IPS DF 6.9 (cell line): ENCODE results near the gene MBNL1.
"Not testable (repeated sequence)": the region's sequence is repeated elsewhere in the genome, so short reads cannot be mapped to it uniquely, and the experiment has no call there.

Experiments
- DNase-seq: peaks from one replicate; pipeline ENCODE4 v3.0.0-alpha.2; 2013; ENCODE audit warnings: low read depth, low spot score
- H3K27ac ChIP-seq: one replicate; pipeline ENCODE4 v1.5.1; 2013; ENCODE audit warnings: low read length, control low read depth
- H3K27me3 ChIP-seq: 2 replicates; pipeline ENCODE4 v1.6.1; 2013; ENCODE audit warnings: mild to moderate bottlenecking, low read length; ENCODE audit not compliant: control insufficient read depth, insufficient read depth
- H3K36me3 ChIP-seq: 2 replicates; pipeline ENCODE4 v1.6.1; 2013; ENCODE audit warnings: low read length; ENCODE audit not compliant: control insufficient read depth, insufficient read depth
- H3K4me1 ChIP-seq: 2 replicates; pipeline ENCODE4 v1.6.1; 2013; ENCODE audit warnings: low read length; ENCODE audit not compliant: control insufficient read depth, insufficient read depth
- H3K4me3 ChIP-seq: 2 replicates; pipeline ENCODE4 v1.5.1; 2013; ENCODE audit warnings: mild to moderate bottlenecking, low read length
- H3K9me3 ChIP-seq: 2 replicates; pipeline ENCODE4 v1.6.1; 2013; ENCODE audit warnings: low read length, inconsistent platforms; ENCODE audit not compliant: control insufficient read depth, insufficient read depth
- WGBS: extraction: QIAGEN DNeasy Blood & Tissue Kit; methylation state at CpG from one replicate; pipeline ENCODE4 v1.1.7; 2013; ENCODE audit warnings: mixed read lengths, missing lambda C conversion rate; ENCODE audit not compliant: insufficient read length, insufficient coverage; 5-methylcytosine and 5-hydroxymethylcytosine counted together

The MBNL1 gene

GRCh38 chr3:152331018-152331541 is 62.4 kb downstream of the MBNL1 start:
- H3K27ac ChIP-seq: no peak overlapping the region
- H3K4me3 ChIP-seq: no peak overlapping the region
- H3K4me1 ChIP-seq: no peaks in the 10 kb centered on the region
- no peak for DNase-seq
- H3K9me3 ChIP-seq: no peaks in the 10 kb centered on the region
- H3K27me3 ChIP-seq: no peaks in the 10 kb centered on the region
- WGBS: no CpG with 5 or more reads among the region's 2 CpGs
- no peaks in the 10 kb centered on the region for H3K36me3 ChIP-seq

- H3K27ac ChIP-seq: no peak overlapping the region
- no peaks in the 10 kb centered on the region for H3K4me1 ChIP-seq
- DNase-seq: no peak
- H3K27me3 ChIP-seq: no peaks in the 10 kb centered on the region
- H3K36me3 ChIP-seq: no peaks in the 10 kb centered on the region
- H3K4me3 ChIP-seq: no peak overlapping the region
- WGBS: no CpG with 5 or more reads among the region's 1 CpG
- H3K9me3 ChIP-seq: no peaks in the 10 kb centered on the region
Measured at GRCh38 chr3:152331998-152332397, 63.3 kb downstream of the MBNL1 start.

- H3K27ac ChIP-seq: no peak overlapping the region
- H3K9me3 ChIP-seq: no peaks in the 10 kb centered on the region
- no peak for DNase-seq
- no peak overlapping the region for H3K4me3 ChIP-seq
- no peaks in the 10 kb centered on the region for H3K36me3 ChIP-seq
- H3K27me3 ChIP-seq: no peaks in the 10 kb centered on the region
- WGBS: no CpG with 5 or more reads among the region's 1 CpG
- H3K4me1 ChIP-seq: no peaks in the 10 kb centered on the region
Measured at GRCh38 chr3:152333928-152334327, 65.2 kb downstream of the MBNL1 start.

- Histone ChIP-seq H3K27me3 (no peaks in the 10 kb centered on the region), H3K36me3 (no peaks in the 10 kb centered on the region), H3K9me3 (no peaks in the 10 kb centered on the region), H3K4me1 (no peaks in the 10 kb centered on the region), H3K27ac (no peak overlapping the region), H3K4me3 (no peak overlapping the region)
- WGBS: no CpG with 5 or more reads among the region's 3 CpGs
- DNase-seq: no peak
Measured at GRCh38 chr3:152334761-152335160, 66.0 kb downstream of the MBNL1 start.

GRCh38 chr3:152335273-152335672 is 66.5 kb downstream of the MBNL1 start:
- Histone ChIP-seq H3K27me3 (no peaks in the 10 kb centered on the region), H3K36me3 (no peaks in the 10 kb centered on the region), H3K27ac (no peak overlapping the region), H3K9me3 (no peaks in the 10 kb centered on the region), H3K4me3 (no peak overlapping the region), H3K4me1 (no peaks in the 10 kb centered on the region)
- no peak for DNase-seq
- WGBS: no CpG with 5 or more reads among the region's 2 CpGs

GRCh38 chr3:152337337-152337736 is 68.6 kb downstream of the MBNL1 start:
- not testable (repeated sequence) for DNase-seq, H3K36me3 ChIP-seq
- WGBS: no CpG with 5 or more reads among the region's 6 CpGs

GRCh38 chr3:152338159-152338720 is 69.5 kb downstream of the MBNL1 start:
- Histone ChIP-seq H3K4me3 (no peak overlapping the region), H3K36me3 (no peaks in the 10 kb centered on the region)
- WGBS: no CpG with 5 or more reads among the region's 5 CpGs

More at GRCh38 chr3:152337337-152337736, 68.6 kb downstream of the MBNL1 start:
- not testable (repeated sequence) for H3K4me3 ChIP-seq, H3K27ac ChIP-seq, H3K9me3 ChIP-seq, H3K27me3 ChIP-seq, H3K4me1 ChIP-seq

GRCh38 chr3:152339881-152340505 is 71.3 kb downstream of the MBNL1 start:
- no peaks in the 10 kb centered on the region; the same call in 1 of the 2 replicates for H3K4me1 ChIP-seq
- H3K27me3 ChIP-seq: no peaks in the 10 kb centered on the region
- H3K9me3 ChIP-seq: no peaks in the 10 kb centered on the region
- no peak overlapping the region for H3K27ac ChIP-seq
- DNase-seq: no peak
- no peak overlapping the region for H3K4me3 ChIP-seq
- no CpG with 5 or more reads among the region's 4 CpGs for WGBS
- H3K36me3 ChIP-seq: no peaks in the 10 kb centered on the region

More at GRCh38 chr3:152338159-152338720, 69.5 kb downstream of the MBNL1 start:
- Histone ChIP-seq H3K27ac (no peak overlapping the region), H3K9me3 (no peaks in the 10 kb centered on the region), H3K27me3 (no peaks in the 10 kb centered on the region), H3K4me1 (no peaks in the 10 kb centered on the region; the same call in 1 of the 2 replicates)
- DNase-seq: no peak

- H3K36me3 ChIP-seq: no peaks in the 10 kb centered on the region
- H3K27ac ChIP-seq: no peak overlapping the region
Measured at GRCh38 chr3:152345233-152345632, 76.5 kb downstream of the MBNL1 start.

GRCh38 chr3:152346058-152346457 is 77.3 kb downstream of the MBNL1 start:
- WGBS: 100% methylated on average over 2 of the region's 4 CpGs
- no peaks in the 10 kb centered on the region for H3K36me3 ChIP-seq
- no peaks in the 10 kb centered on the region; the same call in 1 of the 2 replicates for H3K4me1 ChIP-seq
- H3K27ac ChIP-seq: no peak overlapping the region
- no peaks in the 10 kb centered on the region for H3K27me3 ChIP-seq
- no peaks in the 10 kb centered on the region for H3K9me3 ChIP-seq
- DNase-seq: no peak
- no peak overlapping the region for H3K4me3 ChIP-seq

More at GRCh38 chr3:152345233-152345632, 76.5 kb downstream of the MBNL1 start:
- H3K9me3 ChIP-seq: no peaks in the 10 kb centered on the region
- no peak overlapping the region for H3K4me3 ChIP-seq
- WGBS: no CpG with 5 or more reads among the region's 1 CpG
- H3K4me1 ChIP-seq: no peaks in the 10 kb centered on the region; the same call in 1 of the 2 replicates
- DNase-seq: no peak
- no peaks in the 10 kb centered on the region for H3K27me3 ChIP-seq
